IPS-15b (cell line): ENCODE results near the gene MYH16.

Experiments
- H3K27me3 ChIP-seq: one replicate; pipeline ENCODE4 v1.6.1; 2013; ENCODE audit warnings: low read length; ENCODE audit not compliant: control insufficient read depth, insufficient read depth
- H3K36me3 ChIP-seq: one replicate; pipeline ENCODE4 v1.6.1; 2013; ENCODE audit warnings: low read length; ENCODE audit not compliant: control insufficient read depth, insufficient read depth
- H3K4me1 ChIP-seq: one replicate; pipeline ENCODE4 v1.6.1; 2013; ENCODE audit warnings: mild to moderate bottlenecking, low read length; ENCODE audit not compliant: control insufficient read depth, insufficient read depth
- H3K4me3 ChIP-seq: one replicate; pipeline ENCODE4 v1.5.1; 2013; ENCODE audit warnings: low read depth, low read length
- H3K9ac ChIP-seq: one replicate; pipeline ENCODE4 v1.6.1; 2013; ENCODE audit warnings: low read depth, mild to moderate bottlenecking, low read length
- H3K9me3 ChIP-seq: one replicate; pipeline ENCODE4 v1.6.1; 2013; ENCODE audit warnings: mild to moderate bottlenecking, low read length; ENCODE audit not compliant: control insufficient read depth, insufficient read depth

The MYH16 gene

DNA sequence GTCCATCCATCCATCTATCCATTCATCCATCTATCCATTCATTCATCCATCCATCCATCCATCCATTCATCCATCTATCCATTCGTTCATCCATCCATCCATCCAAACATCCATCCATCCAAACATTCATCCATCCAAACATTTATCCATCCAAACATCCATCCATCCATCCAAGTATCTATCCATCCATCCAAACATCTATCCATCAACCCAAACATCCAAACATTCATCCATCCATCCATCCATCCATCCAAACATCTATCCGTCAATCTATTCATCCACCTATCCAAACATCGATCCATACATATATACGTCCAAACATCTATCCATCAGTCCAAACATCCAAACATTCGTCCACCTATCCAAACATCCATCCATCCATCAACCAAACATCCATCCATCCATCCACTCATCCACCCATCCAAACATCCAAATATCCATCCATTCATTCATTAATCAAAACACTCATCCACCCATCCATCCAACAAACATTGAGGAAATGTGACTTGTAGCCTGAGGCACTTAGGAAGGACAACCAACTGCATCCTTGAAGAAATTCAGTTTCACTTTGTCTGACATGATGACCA lies 28.8 kb upstream of the MYH16 start:
- Histone ChIP-seq H3K4me3 (no peak overlapping the region), H3K4me1 (no peaks in the 10 kb centered on the region), H3K36me3 (no peaks in the 10 kb centered on the region), H3K9ac (no peak overlapping the region), H3K9me3 (no peaks in the 10 kb centered on the region), H3K27me3 (no peaks in the 10 kb centered on the region)

DNA sequence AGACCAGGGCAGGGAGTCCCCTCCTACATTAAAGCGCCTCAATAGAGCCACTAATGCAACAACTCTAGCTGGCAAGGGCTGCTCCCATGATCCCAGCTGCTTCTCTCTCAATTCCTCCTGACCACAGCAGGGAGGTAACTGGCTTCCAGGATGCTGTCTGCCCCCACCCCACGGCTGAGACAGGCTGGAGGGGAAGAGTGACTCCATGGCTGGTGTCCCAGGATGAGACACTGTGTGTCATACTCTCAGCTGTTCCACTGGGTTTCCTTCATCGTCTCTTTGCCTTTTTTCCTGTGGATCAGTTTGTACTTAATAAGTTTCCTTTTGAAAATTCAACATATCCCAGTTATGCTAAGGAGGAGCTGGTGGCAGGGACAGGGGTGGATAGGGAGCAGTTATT lies 27.7 kb upstream of the MYH16 start:
- Histone ChIP-seq H3K4me1 (no peaks in the 10 kb centered on the region), H3K9me3 (no peaks in the 10 kb centered on the region), H3K9ac (no peak overlapping the region)

DNA sequence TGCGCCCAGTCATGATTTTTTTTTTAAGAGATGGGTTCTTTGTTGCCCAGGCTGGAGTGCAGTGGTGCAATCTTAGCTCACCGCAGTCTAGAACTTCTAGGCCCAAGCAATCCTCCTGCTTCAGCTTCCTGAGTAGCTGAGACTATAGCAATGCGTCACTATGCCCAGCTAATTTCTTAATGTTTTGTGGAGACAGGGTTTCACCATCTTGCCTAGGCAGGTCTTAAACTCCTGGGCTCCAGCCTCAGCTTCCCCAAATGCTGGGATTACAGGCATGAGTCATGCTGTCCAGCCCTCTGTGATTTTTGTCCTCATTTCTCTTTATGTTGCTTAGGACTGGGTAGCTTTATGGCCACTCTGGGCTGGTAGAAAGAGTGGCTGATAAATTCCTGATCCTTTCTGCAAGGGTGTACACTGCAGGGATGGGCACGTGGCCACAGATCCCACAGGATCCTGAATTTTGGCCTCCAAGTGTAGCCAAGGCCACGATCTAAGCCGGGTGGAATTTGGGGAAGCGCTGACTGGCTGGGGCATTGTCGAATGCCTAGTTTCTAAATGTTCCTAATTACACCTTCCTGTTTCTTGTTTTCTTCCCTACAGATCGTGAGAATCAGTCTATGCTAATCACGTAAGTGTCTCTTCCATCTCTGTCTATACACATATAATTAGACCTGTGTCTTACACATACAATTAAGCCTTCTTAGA lies 24.1 kb upstream of the MYH16 start:
- H3K4me3 ChIP-seq = no peak overlapping the region
- H3K36me3 ChIP-seq = no peaks in the 10 kb centered on the region
- peaks cover 7% of the 10 kb centered on the region for H3K4me1 ChIP-seq
- H3K9me3 ChIP-seq = no peaks in the 10 kb centered on the region
- no peak overlapping the region for H3K9ac ChIP-seq
- H3K27me3 ChIP-seq = no peaks in the 10 kb centered on the region

More for the DNA sequence above, 27.7 kb upstream of the MYH16 start:
- no peaks in the 10 kb centered on the region for H3K27me3 ChIP-seq
- no peaks in the 10 kb centered on the region for H3K36me3 ChIP-seq
- H3K4me3 ChIP-seq = no peak overlapping the region

DNA sequence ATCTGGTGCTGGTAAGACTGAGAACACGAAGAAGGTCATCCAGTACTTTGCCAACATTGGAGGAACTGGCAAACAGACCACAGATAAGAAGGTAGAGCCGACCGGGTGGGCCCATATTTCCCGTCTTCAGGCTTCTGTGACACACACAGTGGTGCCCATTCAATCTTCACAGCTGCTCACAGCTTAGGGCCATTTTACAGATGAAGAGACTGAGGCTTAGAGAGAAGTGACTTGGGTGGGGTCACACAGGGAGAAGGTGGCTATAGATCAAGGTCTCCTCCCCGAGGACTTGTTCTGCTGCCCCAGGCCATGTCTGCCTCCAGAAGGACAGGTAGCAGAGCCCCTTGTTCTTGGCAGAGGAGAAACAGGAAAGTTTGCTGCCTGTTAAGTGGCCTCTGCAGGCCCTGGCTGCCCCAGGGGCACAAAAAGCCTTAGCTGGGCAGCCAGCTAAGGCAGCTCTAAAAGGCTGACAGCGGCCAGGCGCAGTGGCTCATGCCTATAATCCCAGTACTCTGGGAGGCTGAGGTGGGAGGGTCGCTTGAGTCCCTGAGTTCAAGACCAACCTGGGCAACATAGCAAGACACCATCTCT lies 22.6 kb upstream of the MYH16 start:
- H3K27me3 ChIP-seq = no peaks in the 10 kb centered on the region
- no peaks in the 10 kb centered on the region for H3K9me3 ChIP-seq
- no peak overlapping the region for H3K9ac ChIP-seq
- H3K4me3 ChIP-seq = no peak overlapping the region
- H3K36me3 ChIP-seq = no peaks in the 10 kb centered on the region
- H3K4me1 ChIP-seq = peaks cover 7% of the 10 kb centered on the region

DNA sequence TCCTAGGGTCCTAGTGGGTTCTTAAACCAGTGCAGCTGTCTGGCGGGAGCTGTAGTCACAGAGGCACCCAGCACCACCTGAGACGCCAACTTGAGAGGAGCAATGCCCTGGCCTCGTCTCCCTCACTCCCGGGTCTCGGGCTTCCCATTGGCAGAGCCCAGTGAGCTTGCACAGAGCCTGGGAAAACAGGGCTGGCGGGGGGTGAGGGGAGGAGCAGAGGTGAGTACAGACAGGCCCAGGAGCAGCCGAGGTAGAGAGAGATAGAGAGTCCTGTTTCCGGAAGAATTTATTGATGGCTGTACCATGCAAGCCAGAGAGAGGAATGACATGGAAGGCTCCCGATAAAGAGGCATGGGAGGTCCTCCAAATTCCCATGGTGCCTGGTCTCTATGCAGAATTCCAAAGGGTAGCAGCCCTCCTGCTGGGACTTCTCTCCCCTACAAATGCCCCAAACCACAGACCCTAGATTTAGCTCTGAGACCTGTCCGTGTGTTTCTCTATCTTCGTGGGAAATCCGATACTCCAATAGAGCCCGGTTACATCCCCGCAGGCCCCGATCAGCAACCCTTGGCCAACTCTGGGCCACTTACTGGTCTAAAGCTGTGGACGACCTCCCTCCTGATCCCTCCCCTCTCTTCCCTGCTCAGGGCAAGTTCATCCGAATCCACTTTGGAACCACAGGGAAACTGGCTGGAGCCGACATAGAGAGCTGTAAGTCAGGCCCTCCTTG lies 20.3 kb upstream of the MYH16 start:
- Histone ChIP-seq H3K4me1 (peaks cover 7% of the 10 kb centered on the region), H3K36me3 (no peaks in the 10 kb centered on the region), H3K27me3 (no peaks in the 10 kb centered on the region), H3K9me3 (no peaks in the 10 kb centered on the region), H3K9ac (no peak overlapping the region), H3K4me3 (no peak overlapping the region)

DNA sequence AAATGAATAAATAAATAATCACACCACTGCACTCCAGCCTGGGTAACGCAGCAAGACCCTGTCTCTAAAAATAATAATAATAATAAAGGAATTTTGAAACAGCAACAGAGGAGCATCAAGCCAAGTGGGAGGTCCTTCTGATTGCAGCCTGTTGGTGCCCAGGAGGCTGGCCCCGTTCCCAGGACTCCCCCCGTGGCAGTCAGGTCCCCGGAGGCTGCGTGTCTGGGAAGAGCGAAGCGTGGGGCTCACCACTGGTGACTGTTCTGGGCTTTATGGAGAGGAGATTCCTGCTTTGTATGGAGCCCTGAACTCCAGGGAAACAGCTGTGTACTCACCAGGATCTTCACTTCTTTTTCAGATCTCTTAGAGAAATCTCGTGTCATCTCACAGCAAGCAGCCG lies 19.3 kb upstream of the MYH16 start:
- H3K9me3 ChIP-seq = no peaks in the 10 kb centered on the region
- H3K4me1 ChIP-seq = peaks cover 7% of the 10 kb centered on the region
- no peaks in the 10 kb centered on the region for H3K36me3 ChIP-seq
- no peaks in the 10 kb centered on the region for H3K27me3 ChIP-seq
- no peak overlapping the region for H3K4me3 ChIP-seq
- H3K9ac ChIP-seq = no peak overlapping the region

DNA sequence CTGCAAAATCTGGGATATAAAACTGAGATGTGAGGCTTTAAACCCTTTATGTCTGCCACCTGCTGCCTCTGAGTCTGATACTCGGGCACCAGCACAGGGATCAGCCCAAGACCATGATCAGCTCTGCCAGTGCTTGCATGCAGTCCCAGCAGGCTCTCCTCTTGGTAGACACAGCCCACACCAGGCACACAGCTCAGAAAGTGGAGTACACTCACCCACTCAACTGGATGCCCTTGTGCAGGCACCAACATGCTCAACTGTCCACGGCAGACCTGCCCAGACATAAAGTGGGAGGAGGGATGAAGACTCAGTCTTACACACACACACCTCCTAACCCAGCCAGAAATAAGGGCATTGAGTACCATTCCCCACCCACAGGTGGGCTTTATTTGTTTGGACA lies 18.2 kb upstream of the MYH16 start:
- Histone ChIP-seq H3K36me3 (no peaks in the 10 kb centered on the region), H3K27me3 (no peaks in the 10 kb centered on the region)

DNA sequence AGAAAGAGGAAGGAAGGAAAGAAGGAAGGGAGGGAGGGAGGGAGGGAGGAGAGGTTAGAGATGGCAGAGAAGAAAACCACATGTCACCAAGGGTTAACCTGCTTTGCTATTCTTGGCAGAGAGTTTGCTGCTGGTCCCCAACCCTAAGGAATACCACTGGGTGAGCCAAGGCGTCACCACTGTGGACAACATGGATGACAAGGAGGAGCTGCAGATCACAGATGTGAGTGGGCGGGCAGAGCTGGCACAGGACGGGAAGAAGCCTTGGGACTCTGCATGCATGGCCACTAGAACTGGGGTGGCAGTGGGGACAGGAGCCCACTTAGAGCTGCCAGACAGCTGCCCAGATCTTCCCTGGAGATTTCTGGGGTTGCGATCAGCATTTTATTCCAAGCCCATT lies 17.2 kb upstream of the MYH16 start:
- Histone ChIP-seq H3K4me1 (peaks cover 7% of the 10 kb centered on the region), H3K9ac (no peak overlapping the region), H3K27me3 (no peaks in the 10 kb centered on the region), H3K36me3 (no peaks in the 10 kb centered on the region), H3K4me3 (no peak overlapping the region), H3K9me3 (no peaks in the 10 kb centered on the region)

More for the DNA sequence above, 18.2 kb upstream of the MYH16 start:
- Histone ChIP-seq H3K4me3 (no peak overlapping the region), H3K9me3 (no peaks in the 10 kb centered on the region), H3K9ac (no peak overlapping the region), H3K4me1 (peaks cover 7% of the 10 kb centered on the region)

DNA sequence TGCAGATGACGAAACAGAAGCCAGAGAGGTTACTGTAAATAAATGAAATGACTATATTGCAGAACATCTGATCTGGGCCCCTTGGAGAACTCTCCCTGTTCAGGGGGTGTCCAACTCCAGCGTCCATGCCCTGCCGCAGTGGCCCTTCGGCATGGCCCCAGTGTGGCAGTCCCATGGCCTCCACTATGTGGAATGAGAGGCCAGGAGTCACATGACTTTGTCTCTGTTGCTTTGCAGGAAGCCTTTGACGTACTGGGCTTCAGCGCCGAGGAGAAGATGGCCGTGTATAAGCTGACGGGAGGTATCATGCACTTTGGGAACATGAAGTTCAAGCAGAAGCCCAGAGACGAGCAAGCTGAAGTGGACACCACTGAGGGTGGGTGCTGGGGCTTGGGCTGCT lies 15.6 kb upstream of the MYH16 start:
- Histone ChIP-seq H3K36me3 (no peaks in the 10 kb centered on the region), H3K9me3 (no peaks in the 10 kb centered on the region), H3K9ac (no peak overlapping the region), H3K27me3 (no peaks in the 10 kb centered on the region), H3K4me3 (no peak overlapping the region), H3K4me1 (peaks cover 4% of the 10 kb centered on the region)

DNA sequence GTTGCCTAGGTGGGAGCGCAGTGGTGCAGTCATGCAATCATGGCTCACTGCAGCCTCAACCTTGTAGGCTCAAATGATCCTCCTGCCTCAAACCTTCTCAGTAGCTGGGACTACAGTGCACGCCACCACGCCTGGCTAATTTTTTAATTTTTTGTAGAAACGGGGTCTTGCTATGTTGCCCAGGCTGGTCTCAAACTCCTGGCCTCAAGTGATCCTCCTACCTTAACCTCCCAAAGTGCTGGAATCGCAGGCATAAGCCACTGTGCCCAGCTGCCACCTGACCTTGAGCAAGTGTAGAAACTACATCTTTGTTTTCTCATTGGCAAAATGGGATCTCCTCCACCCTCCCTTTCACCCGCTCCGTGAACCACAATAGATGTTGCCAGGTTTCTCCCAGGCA lies 15.0 kb upstream of the MYH16 start:
- no peak overlapping the region for H3K4me3 ChIP-seq
- H3K36me3 ChIP-seq = no peaks in the 10 kb centered on the region
- no peaks in the 10 kb centered on the region for H3K9me3 ChIP-seq

DNA sequence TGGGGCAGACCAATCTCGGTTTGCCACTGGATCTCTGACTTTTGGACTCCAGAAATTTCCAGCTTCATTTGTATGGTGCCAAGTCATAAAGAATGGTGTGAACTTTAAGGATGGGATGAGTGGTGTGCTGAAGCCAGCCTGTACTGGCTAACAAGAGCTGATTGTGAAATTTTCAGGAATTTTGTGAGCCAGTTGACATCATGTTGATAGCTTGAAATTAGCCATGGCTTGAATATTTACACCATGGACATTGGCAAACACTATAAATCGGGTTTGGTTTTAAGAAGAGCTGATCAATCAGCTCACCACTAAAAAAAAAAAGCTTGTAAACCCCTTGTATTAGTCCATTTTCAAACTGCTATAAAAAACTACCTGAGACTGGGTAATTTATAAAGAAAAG lies 14.1 kb upstream of the MYH16 start:
- H3K4me1 ChIP-seq = no peaks in the 10 kb centered on the region
- no peaks in the 10 kb centered on the region for H3K36me3 ChIP-seq
- H3K27me3 ChIP-seq = no peaks in the 10 kb centered on the region
- H3K4me3 ChIP-seq = no peak overlapping the region
- H3K9ac ChIP-seq = no peak overlapping the region
- no peaks in the 10 kb centered on the region for H3K9me3 ChIP-seq

More for the DNA sequence above, 15.0 kb upstream of the MYH16 start:
- H3K27me3 ChIP-seq = no peaks in the 10 kb centered on the region
- no peaks in the 10 kb centered on the region for H3K4me1 ChIP-seq
- no peak overlapping the region for H3K9ac ChIP-seq
